HepG2 (cell line): ENCODE results near the gene AIF1. TPM values are rescaled to one million over a fixed set of nuclear protein-coding genes. Genes with fewer than 3 reads are reported as not detected.

Experiments used
- ADNP ChIP-seq: sonication (generic); formaldehyde crosslinking; IDR thresholded peaks from 2 replicates; pipeline ENCODE4 v1.4.0; 2020; ENCODE audit warnings: missing genetic modification reagents
- ATF7 ChIP-seq, 2 experiments: fragments of 450-650 bp in 1 of 2; sonication (generic) in 1 of 2; formaldehyde crosslinking in 1 of 2; IDR thresholded peaks; 2 replicates each; pipeline versions ENCODE4 v1.4.0 to v1.6.1; 2016 to 2020; ENCODE audit warnings: antibody characterized with exemption in 1 of 2, mild to moderate bottlenecking in 1 of 2, missing genetic modification reagents in 1 of 2
- CENPT ChIP-seq: sonication (generic); formaldehyde crosslinking; IDR thresholded peaks from 2 replicates; pipeline ENCODE4 v1.8.0; 2022; ENCODE audit warnings: low read depth, mild to moderate bottlenecking, moderate library complexity, missing genetic modification reagents
- HDAC2 ChIP-seq: sonication (generic); formaldehyde crosslinking; IDR thresholded peaks from 2 replicates; pipeline ENCODE4 v1.4.0; 2020; ENCODE audit warnings: missing genetic modification reagents
- SYNCRIP ChIP-seq: fragments of 200-400 bp; formaldehyde crosslinking; IDR thresholded peaks from 2 replicates; pipeline ENCODE4 v1.6.1; 2018; ENCODE audit warnings: mild to moderate bottlenecking, low read depth, low read length; ENCODE audit not compliant: insufficient read depth
- XBP1 ChIP-seq: sonication (generic); formaldehyde crosslinking; IDR thresholded peaks from 2 replicates; pipeline ENCODE4 v1.5.0; 2020; ENCODE audit warnings: missing genetic modification reagents
- ZBTB3 ChIP-seq: sonication (generic); formaldehyde crosslinking; IDR thresholded peaks from 2 replicates; pipeline ENCODE4 v1.4.0; 2020; ENCODE audit warnings: low read depth, mild to moderate bottlenecking, moderate library complexity, missing genetic modification reagents, borderline replicate concordance
- ZFAT ChIP-seq: sonication (generic); formaldehyde crosslinking; conservative IDR thresholded peaks from 2 replicates; pipeline ENCODE4 v1.8.1; 2023; ENCODE audit warnings: missing genetic modification reagents, inconsistent platforms
- ZFP41 ChIP-seq: sonication (generic); formaldehyde crosslinking; IDR thresholded peaks from 2 replicates; pipeline ENCODE4 v1.4.0; 2020; ENCODE audit warnings: mild to moderate bottlenecking, missing genetic modification reagents, borderline replicate concordance
- ZNF510 ChIP-seq: sonication (generic); formaldehyde crosslinking; IDR thresholded peaks from 2 replicates; pipeline ENCODE4 v1.4.0; 2020; ENCODE audit warnings: low read depth, mild to moderate bottlenecking, missing genetic modification reagents
- ZNF543 ChIP-seq: sonication (generic); formaldehyde crosslinking; IDR thresholded peaks from 2 replicates; pipeline ENCODE4 v1.4.0; 2020; ENCODE audit warnings: mild to moderate bottlenecking, missing genetic modification reagents
- ZNF775 ChIP-seq: sonication (generic); formaldehyde crosslinking; IDR thresholded peaks from 2 replicates; pipeline ENCODE4 v1.4.0; 2020; ENCODE audit warnings: missing genetic modification reagents, mild to moderate bottlenecking, moderate library complexity, borderline replicate concordance
- polyA plus RNA-seq, 8 experiments: library from polyadenylated mRNA; depleted of rRNA in 3 of 8; stranded (reverse) in 7 of 8; unstranded in 1 of 8; fragments of >200 nt; fragmentation: Illumina TruSeq in 4 of 8; extraction: Trizol in 4 of 8; gene quantifications; 2 replicates each; pipeline versions ENCODE4 v1.2.1 to v1.2.3, GENCODE V29; 2011 to 2016; ENCODE audit warnings: low read depth in 4 of 8, missing spikeins in 1 of 8, mixed read lengths in 1 of 8; ENCODE audit not compliant: insufficient read depth in 1 of 8
- total RNA-seq, 5 experiments: library from RNA; depleted of rRNA; stranded (reverse); fragments of >200 nt; fragmentation: Illumina TruSeq; extraction: Trizol; gene quantifications; 2 replicates each; pipeline ENCODE4 v1.2.3, GENCODE V29; 2016; ENCODE audit warnings: low read depth in 1 of 5
- TF ChIP-seq, protein P1 (sequence below): sonication (generic); formaldehyde crosslinking; conservative IDR thresholded peaks from 2 replicates; pipeline ENCODE4 v1.8.0; 2022; ENCODE audit warnings: low read depth, missing genetic modification reagents
- TF ChIP-seq, protein P2 (sequence below): sonication (generic); formaldehyde crosslinking; IDR thresholded peaks from 2 replicates; pipeline ENCODE4 v1.9.0; 2021; ENCODE audit warnings: missing genetic modification reagents, mild to moderate bottlenecking, borderline replicate concordance
- TF ChIP-seq, protein P3 (sequence below): IDR thresholded peaks from 2 replicates; pipeline ENCODE4 v1.6.1; 2016; ENCODE audit warnings: low read depth, borderline replicate concordance
- TF ChIP-seq, protein P4 (sequence below): sonication (generic); formaldehyde crosslinking; IDR thresholded peaks from 2 replicates; pipeline ENCODE4 v1.4.0; 2020; ENCODE audit warnings: mild to moderate bottlenecking, missing genetic modification reagents
- TF ChIP-seq, protein P5 (sequence below): sonication (generic); formaldehyde crosslinking; IDR thresholded peaks from 2 replicates; pipeline ENCODE4 v1.8.1; 2023; ENCODE audit warnings: mild to moderate bottlenecking, moderate library complexity, missing genetic modification reagents
- TF ChIP-seq, protein P6 (sequence below): sonication (generic); formaldehyde crosslinking; IDR thresholded peaks from 2 replicates; pipeline ENCODE4 v1.8.0; 2022; ENCODE audit warnings: missing genetic modification reagents, low read depth, mild to moderate bottlenecking, borderline replicate concordance
- TF ChIP-seq, protein P7 (sequence below): sonication (generic); formaldehyde crosslinking; conservative IDR thresholded peaks from 2 replicates; pipeline ENCODE4 v1.8.0; 2022; ENCODE audit warnings: mild to moderate bottlenecking, moderate library complexity, missing genetic modification reagents

Gene AIF1
- total and polyA plus RNA-seq, 2 of the 13 experiments (the other 11 are each of a cell fraction or from before 2014, with no cell fraction given), result 1.5 TPM; not detected in 1

DNA sequence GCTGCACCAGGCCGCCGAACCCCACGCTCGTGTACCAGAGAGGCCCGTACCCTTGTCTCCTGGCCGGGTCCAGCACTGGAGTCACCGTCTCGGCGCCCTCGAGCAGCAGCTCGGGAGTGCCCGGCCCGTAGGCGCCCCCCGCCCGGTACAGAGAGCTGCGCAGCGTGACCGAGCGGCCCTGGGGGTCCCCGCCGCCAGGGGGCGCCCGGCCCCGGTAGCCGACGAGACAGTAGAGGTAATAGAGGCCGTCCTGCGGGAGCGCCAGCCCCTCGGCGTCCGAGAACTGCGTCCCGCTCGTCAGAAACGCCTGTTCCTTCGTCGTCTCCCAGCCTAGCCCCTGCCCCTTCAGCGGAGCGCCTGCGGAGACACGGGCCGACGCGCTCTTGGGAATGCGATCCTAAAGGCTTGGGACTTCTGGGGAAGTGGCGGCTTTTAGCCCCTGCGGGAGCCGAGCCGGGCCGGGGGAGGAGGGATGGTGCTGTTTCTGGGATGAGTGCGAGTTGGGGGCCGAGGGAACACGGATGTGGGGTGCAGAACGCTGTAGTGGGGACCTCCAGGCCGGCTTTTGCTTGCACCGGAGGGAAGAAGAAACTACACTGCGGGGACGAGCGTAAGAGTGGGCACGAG lies 34.1 kb upstream of the AIF1 start (continued):
- TF ChIP-seq ZFAT (CRISPR knock-in tag), result no peak
- TF ChIP-seq, protein P1, sequence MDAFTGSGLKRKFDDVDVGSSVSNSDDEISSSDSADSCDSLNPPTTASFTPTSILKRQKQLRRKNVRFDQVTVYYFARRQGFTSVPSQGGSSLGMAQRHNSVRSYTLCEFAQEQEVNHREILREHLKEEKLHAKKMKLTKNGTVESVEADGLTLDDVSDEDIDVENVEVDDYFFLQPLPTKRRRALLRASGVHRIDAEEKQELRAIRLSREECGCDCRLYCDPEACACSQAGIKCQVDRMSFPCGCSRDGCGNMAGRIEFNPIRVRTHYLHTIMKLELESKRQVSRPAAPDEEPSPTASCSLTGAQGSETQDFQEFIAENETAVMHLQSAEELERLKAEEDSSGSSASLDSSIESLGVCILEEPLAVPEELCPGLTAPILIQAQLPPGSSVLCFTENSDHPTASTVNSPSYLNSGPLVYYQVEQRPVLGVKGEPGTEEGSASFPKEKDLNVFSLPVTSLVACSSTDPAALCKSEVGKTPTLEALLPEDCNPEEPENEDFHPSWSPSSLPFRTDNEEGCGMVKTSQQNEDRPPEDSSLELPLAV, result no peak
- TF ChIP-seq, protein P2, sequence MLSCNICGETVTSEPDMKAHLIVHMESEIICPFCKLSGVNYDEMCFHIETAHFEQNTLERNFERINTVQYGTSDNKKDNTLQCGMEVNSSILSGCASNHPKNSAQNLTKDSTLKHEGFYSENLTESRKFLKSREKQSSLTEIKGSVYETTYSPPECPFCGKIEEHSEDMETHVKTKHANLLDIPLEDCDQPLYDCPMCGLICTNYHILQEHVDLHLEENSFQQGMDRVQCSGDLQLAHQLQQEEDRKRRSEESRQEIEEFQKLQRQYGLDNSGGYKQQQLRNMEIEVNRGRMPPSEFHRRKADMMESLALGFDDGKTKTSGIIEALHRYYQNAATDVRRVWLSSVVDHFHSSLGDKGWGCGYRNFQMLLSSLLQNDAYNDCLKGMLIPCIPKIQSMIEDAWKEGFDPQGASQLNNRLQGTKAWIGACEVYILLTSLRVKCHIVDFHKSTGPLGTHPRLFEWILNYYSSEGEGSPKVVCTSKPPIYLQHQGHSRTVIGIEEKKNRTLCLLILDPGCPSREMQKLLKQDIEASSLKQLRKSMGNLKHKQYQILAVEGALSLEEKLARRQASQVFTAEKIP, result 0 out of 2 replicates have a peak, but pooled peaks have one; percentile 81
- TF ChIP-seq ADNP (CRISPR knock-in tag), result no peak
- TF ChIP-seq CENPT (CRISPR knock-in tag), result peak; percentile 53; the same call in 1 of the 2 replicates
- peak; percentile 70 for TF ChIP-seq HDAC2 (CRISPR knock-in tag)
- no peak for TF ChIP-seq SYNCRIP
- no peak for TF ChIP-seq ZNF510 (CRISPR knock-in tag)
- no peak for TF ChIP-seq ZNF775 (CRISPR knock-in tag)
- TF ChIP-seq, protein P3, sequence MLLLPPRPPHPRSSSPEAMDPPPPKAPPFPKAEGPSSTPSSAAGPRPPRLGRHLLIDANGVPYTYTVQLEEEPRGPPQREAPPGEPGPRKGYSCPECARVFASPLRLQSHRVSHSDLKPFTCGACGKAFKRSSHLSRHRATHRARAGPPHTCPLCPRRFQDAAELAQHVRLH (CRISPR knock-in tag), result peak; percentile 83
- TF ChIP-seq, protein P4, sequence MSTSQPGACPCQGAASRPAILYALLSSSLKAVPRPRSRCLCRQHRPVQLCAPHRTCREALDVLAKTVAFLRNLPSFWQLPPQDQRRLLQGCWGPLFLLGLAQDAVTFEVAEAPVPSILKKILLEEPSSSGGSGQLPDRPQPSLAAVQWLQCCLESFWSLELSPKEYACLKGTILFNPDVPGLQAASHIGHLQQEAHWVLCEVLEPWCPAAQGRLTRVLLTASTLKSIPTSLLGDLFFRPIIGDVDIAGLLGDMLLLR (CRISPR knock-in tag), result peak; percentile 58
- TF ChIP-seq ZFP41, result no peak
- peak; percentile 27; the same call in 1 of the 2 replicates for TF ChIP-seq ZNF543
- TF ChIP-seq ATF7 (IDR thresholded peaks at IDR 0.05), result no peak
- no peak for TF ChIP-seq ATF7 (CRISPR knock-in tag; IDR thresholded peaks at IDR 0.05)
- TF ChIP-seq, protein P5, sequence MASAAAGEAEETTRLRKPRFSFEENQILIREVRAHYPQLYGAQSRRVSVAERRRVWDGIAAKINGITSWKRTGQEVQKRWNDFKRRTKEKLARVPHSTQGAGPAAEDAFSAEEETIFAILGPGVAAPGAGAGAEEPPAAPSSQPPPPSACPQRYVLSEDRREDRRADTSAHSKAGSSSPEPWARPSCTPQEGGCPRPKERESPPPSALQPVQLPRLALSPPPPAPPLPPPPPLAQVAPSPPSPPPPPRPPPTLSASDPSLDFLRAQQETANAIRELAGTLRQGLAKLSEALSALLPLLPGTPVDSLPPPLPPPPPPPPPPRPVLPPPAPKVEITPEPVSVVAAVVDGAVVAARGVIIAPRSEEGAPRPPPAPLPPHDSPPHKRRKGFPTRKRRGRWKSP (CRISPR knock-in tag), result peak; percentile 41; the same call in 1 of the 2 replicates
- no peak for TF ChIP-seq XBP1 (CRISPR knock-in tag)
- TF ChIP-seq, protein P6, sequence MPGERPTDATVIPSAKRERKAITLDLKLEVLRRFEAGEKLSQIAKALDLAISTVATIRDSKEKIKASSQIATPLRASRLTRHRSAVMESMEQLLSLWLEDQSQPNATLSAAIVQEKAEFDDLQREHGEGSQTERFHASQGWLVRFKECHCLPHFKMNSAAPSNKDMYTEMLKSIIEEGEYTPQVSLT (CRISPR knock-in tag), result no peak
- TF ChIP-seq, protein P7, sequence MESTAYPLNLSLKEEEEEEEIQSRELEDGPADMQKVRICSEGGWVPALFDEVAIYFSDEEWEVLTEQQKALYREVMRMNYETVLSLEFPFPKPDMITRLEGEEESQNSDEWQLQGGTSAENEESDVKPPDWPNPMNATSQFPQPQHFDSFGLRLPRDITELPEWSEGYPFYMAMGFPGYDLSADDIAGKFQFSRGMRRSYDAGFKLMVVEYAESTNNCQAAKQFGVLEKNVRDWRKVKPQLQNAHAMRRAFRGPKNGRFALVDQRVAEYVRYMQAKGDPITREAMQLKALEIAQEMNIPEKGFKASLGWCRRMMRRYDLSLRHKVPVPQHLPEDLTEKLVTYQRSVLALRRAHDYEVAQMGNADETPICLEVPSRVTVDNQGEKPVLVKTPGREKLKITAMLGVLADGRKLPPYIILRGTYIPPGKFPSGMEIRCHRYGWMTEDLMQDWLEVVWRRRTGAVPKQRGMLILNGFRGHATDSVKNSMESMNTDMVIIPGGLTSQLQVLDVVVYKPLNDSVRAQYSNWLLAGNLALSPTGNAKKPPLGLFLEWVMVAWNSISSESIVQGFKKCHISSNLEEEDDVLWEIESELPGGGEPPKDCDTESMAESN, result peak; percentile 76; the same call in 1 of the 2 replicates
- TF ChIP-seq ZBTB3, result no peak; the same call in 1 of the 2 replicates
